Stromal cell of bone marrow (primary cell): ENCODE measurements around the gene C14orf93.

ENCODE experiments used
- DNase-seq: peaks from one replicate; pipeline ENCODE4 v3.0.0-alpha.2; 2012; ENCODE audit warnings: low read depth

Gene C14orf93

GRCh38 chr14:22993517-22993916 lies 16.4 kb downstream of the C14orf93 start:
- DNase-seq, result no peak

GRCh38 chr14:22991852-22992251 lies 18.1 kb downstream of the C14orf93 start:
- DNase-seq, result peak; percentile 59

- no peak for DNase-seq
Observed at GRCh38 chr14:22987291-22987690, 22.7 kb downstream of the C14orf93 start.

- DNase-seq, result peak; percentile 65
Observed at GRCh38 chr14:22986508-22987054, 23.4 kb downstream of the C14orf93 start.

DNA sequence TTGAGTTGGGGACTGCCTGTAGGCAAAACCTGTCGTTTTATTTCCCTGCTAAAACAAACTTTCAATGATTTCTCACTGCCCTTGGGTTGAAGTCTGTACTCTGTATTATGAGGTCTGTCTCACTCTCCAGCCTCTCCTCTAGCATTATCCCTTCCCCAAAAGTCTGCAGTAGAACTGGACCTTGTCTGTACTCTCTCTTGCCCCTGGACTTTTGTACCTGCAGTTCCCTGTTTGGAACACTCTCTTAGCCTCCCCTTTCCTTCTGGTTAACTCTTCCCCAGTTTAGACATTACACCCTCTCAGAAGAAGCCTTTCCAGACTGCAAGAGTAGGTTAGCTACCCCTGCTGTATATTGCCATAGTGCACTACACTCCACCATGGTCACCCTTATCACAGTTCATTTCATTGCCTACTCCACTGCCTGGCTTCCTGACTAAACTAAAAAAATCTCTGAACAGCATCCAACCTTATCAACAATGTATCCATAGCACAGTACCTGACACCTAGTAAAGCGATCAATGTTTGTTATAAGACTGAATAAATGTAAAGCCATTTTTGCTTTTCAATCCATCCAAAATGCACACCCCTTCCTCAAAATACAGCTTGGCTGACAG lies 23.9 kb downstream of the C14orf93 start:
- DNase-seq, result no peak

DNA sequence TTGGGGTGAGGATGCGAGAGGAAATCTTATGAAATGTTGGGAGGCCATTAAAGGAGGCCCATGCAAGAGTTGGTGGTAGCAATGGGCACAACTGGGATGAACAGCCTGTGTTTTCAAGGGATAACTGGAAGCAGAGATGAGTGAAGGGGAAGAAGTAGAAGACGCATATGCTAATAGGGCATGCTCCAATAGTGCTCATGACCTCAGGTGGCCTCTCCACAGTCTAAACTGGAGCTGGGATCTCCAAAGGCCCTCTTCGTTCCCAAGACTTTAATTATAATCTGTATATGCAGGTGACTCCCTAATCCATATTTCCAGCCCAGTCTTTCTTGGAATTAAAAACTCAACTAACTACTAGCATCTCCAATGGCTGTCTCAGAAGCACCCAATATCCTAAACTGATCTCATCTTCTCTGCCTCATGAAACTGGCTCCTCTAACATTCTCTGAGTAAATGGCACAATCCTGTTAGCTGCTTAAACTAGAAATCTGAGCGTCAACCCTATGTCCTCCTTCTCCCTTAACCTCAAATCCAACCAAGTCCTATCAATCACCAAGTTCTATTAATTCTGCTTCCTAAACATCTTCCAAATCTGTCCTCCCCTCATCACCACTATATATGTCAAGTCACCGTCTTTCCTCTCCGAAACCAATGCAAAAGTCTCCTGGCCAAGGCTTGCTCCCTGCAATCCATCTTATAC lies 24.8 kb downstream of the C14orf93 start:
- no peak for DNase-seq

DNA sequence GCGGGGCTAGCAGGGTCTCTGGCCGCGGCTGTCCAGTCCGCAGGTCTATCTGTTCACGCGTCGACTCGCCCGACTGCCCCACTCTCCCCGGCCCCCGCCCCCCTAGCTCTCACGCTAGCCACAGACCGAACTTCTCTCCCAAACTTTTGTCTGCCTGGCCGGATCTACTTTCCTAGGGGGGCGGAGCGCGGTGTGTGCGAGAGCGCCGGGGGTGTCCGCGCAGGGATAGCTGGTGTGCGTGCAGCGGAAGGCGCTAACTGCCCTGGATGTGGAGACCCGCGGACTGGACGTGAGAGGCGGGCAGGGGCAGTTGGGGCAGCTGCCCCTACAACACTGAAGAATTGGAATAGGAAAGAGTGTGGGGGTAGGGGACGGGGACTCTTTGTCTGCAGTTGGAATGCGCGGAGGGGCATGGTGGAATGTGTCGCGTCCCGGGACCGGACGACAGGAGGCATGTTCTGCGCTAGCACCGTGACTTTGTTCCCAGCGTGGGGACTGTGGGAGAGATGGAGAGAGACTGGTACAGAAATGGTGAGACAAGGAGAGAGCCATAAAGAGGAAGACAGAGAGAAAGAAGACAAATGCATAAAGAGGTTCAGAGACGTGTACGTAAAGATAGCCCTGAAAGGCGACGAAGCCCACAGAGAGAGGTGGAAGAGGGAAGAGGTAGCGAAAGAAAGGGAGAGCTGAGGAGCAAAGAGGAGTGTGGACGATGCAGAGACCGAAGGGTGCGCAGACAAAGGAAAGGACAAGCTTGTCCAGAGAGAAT lies 27.3 kb downstream of the C14orf93 start, which contains the start of gene AJUBA:
Gene AJUBA (minus strand): TSS at position 75 of the 769 bp plus-strand sequence. CDS start 285 bp downstream, outside the sequence.
- peak; percentile 90 for DNase-seq

DNA sequence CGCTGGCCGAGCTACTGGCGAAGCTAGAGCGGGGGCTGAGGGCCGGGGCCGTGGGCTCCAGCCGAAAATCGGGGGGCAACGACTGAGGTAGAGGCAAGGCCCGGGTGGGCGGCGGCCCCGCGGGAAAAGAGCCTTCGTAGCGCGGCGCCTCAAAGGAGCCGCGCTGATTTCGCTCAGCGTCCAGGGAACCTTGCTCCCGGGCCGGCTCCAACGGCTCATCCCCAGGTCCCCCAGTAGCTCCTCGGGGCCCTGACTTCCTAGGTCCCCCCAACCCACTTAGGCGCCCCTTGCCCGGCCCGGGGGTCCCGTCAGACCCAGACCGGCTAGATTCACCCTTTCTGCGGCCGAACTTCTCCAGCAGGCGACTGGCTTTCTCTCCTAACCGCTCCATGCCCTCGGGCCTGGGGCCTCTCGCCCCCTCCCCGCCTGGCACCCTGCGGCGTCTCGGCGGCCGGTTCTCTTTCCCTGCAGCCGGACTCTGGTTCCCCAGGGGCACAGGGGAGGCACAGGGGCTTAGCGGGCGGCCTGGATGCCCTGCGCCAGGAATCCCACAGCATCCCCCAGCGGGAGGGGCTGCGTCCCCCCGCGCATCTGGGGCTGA lies 28.0 kb downstream of the C14orf93 start:
- no peak for DNase-seq

DNA sequence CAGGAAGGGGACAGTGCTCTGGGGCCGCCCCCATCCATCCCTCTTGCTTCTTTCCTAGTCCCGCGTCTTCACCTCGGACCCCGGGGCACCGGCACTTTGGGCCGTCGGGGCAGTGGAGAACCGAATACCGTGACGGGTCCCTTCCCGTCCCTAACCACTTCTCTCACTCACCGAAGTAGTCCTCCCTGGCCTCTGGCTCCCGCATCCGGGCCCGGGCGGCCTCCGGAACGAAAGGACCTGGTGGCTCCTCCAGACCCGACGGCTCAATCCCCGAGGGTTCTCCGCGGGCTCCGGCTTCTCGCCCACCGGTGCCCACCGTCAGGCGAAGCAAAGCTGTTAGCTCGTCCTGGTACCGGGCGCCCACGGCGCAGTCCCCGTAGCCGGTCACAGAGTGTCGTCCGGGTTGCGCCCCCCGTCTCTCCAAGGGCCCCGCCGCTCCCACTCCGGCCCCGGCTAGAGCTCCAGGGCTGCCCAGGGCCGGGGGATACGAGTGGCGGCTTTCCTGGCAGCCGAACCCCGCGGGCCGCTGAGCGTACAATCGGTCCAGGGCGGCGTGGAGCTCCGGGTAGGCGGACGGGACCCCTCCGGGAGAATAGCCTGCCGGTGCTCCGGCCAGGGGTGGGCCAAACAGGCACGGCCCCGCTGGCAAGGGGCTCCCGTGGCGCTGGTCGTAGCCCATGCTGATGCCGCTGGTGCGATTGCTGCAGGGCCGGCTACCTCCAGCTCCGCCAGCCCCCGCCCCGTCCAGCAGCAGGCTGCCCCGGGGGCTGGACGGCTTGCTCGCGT lies 28.7 kb downstream of the C14orf93 start:
- DNase-seq, result no peak

GRCh38 chr14:22980672-22981089 lies 29.3 kb downstream of the C14orf93 start:
- DNase-seq, result no peak

DNA sequence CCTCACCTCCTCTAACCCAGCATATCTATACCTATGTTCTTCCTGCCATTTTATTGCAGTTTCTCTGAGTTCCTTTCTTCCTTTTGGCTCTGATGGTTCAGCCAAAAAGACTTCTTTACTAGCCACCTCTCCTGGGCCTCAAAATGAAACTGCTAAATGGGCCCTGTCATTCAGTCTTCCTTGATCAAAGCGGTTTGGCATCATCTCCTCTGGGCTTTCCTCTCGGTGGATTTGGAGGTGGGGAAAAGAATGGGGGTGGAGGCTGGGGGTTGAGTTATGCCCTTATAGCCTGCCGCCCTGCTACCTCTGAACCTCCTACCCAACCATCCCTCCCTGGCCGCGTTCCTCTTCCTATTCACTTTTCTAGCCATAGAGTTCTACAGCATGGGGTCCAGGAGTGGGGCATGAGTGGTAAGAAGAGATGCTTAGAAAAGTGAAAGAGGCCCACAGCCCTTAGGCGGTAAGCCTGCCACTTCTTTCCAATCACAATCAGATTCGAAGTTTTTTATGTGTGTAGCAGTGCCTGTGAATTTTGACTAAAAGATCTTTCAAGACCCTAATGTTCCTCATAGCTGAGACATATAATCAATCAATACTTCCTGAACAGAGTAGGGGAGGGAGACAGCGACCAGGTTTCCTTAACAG lies 30.1 kb downstream of the C14orf93 start:
- DNase-seq, result no peak

DNA sequence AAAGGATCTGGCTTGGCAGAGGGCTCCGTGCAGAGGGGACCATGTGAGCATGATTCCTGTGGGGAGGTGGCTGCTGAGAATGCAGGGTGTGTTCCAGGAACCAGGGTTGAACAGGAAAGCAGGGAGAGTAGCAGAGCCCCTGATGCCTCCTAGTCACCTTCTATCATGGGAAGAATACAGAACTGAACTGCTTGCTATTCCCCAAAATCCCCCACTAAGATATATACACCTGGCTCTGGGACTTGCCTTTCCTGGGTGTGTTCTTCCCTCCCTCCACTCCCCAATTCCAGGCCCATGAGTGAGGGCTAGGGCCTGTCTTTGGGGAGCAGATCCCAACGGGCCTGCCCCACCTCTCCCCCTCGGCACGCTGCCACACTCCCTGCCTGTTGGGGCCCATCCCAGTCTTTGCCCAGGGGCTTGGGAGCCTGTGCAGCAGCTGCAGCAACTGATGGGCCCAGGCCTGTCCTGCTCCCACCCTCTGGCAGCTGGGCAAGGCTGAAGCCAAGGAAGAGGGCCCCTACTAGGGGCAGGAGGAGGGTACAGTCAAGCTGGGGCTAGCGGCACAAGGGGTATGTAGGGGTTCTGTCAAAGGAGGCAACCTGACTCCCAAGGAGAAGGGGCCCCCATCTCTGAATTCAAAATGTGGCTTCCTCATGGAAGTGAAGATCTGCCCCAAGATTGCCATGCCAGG lies 30.8 kb downstream of the C14orf93 start:
- no peak for DNase-seq

- no peak for DNase-seq
Observed at GRCh38 chr14:22978487-22978837, 31.5 kb downstream of the C14orf93 start.

DNA sequence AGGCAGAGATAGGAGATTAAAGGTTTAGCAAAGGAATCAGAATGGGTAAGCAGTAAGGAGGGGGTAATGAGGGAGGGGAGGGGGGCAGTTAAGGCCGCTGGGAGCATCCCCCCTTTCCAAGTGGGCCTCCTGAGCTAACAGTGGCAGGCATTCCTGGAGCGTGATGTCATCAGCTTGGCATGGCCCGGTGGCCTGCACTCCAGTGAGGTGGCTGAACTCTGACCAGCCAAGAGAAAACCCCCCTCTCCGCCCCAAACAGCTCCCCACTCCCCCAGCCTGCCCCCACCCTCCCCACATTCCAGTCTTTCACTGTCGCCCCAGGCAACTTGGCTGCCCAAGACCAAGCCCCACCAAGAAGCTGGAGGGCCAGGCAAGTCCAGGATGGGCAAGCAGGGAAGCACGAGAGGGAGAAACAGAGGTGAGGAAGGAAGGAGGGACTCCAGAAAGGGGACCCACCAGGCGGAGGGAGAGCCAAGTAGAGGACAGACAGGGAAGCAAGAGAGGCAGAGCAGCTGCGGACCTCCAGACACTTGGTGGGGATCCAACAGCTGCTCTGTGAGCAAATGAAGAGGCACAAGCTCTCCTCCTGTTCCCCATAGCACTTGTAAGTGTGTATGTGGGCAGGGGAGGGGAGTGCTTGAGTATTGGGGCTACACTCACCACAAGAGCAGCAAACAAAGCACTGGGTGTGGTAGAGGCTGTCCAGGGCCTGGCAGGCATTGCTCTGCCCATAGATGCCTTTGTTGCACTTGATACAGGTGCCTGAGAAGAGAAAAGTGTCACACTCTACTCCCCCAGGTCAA lies 32.1 kb downstream of the C14orf93 start:
- no peak for DNase-seq

DNA sequence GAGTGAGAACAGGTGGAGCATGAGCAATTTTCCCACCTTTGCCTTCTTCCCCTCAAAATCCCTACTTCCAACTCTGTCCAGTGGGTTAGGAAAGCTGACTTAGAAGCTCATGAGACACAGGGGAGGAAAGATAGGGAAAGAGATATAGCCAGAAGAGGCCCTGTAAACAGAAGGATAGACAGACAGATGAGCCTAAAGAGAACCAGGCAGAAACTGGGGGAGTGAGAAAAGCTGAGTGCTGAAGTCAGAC lies 32.6 kb downstream of the C14orf93 start:
- DNase-seq, result no peak

GRCh38 chr14:22976620-22977433 lies 33.1 kb downstream of the C14orf93 start:
- no peak for DNase-seq

DNA sequence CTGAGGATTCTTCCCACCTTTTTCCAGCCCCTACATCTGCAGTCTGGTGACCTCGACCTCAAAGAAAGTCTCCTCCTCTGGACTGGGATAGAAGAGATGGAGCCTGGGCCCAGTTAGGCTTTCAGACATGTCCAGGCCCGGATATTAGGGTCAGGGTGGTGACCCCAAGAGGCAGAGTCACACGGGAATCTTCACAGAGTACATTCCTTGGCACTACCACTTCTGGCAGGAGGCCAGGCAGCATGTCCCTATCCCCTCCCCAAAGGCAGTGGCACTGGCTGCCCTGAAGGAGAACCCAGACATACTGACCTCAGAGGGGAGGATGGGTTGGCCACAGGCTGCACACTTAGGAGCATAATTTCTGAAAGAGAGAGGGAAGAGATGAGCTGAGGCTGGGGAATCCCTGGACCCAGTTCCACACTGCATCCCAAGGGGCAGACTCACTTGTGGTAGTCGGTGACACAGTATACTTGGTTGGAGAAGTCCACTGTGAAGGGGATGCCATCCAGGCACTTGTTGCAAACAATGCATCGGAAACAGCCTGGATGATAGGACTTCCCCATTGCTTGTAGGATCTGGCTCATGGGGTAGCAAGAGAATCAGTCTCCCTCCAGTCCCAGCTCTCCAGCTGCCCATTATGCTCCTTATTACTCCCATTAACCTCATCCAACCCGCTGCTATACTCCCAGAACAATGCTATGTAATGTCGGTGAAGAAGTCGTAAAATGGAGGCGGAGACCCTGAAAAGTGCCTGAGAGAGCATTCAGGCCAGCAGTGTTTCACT lies 35.2 kb downstream of the C14orf93 start:
- DNase-seq, result no peak
